GM19438 (cell line): ENCODE data around the gene PRRT3.
"Not testable (repeated sequence)": the region's sequence is repeated elsewhere in the genome, so short reads cannot be mapped to it uniquely, and the experiment has no call there.

Experiments used
- ATAC-seq: cut with Tn5 transposase; IDR thresholded peaks from one replicate; pipeline ENCODE4 v1.9.1; 2021; ENCODE audit warnings: low read depth; ENCODE audit not compliant: unreplicated experiment

The PRRT3 gene

GRCh38 chr3:9900965-9901415, 51.2 kb downstream of the PRRT3 start:
- not testable (repeated sequence) for ATAC-seq

GRCh38 chr3:9899289-9899791, 52.9 kb downstream of the PRRT3 start:
- ATAC-seq = no peak

GRCh38 chr3:9898467-9899241, 53.6 kb downstream of the PRRT3 start:
- ATAC-seq = no peak

- ATAC-seq = peak; percentile 59
Observed at GRCh38 chr3:9897408-9898372, 54.5 kb downstream of the PRRT3 start.

DNA sequence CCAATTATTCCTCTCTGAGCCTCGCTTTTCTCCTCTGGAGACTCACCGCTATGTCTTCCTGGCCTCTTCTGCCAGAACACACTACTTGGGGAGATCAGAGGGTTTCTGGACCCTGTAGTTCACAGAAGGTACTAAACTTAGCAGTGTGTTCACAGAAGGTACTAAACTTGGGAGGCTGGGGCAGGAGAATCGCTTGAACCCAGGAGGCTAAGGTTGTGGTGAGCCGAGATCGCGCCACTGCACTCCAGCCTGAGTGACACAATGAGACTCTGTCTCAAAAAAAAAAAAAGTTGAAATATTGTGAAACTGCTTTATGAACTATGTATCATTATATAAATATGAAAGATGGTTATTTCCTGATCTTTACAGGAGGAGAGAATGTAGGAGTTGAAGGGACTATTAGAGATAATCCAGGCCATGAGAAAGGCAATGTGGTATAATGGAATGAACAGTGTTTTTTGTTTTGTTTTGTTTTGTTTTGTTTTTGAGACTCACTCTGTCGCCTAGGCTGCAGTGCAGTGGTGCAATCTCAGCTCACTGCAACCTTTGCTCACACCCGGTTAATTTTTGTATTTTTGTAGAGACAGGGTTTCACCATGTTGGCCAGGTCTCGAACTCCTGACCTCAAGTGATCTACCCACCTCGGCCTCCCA, 55.3 kb downstream of the PRRT3 start:
- not testable (repeated sequence) for ATAC-seq

DNA sequence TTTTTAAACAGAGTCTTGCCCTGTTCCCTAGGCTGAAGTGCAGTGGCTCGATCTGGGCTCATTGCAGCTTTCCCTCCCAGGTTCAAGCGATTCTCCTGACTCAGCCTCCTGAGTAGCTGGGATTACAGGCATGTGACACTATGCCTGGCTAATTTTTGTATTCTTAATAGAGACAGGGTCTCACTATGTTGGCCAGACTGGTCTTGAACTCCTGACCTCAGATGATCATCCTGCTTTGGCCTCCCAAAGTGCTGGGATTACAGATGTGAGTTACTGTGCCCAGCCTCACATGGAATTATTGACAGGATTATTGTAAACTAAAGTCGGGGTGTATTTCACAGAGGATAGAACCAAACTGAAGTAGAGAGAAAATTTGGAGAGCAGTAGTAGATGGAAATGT, 56.5 kb downstream of the PRRT3 start:
- ATAC-seq = not testable (repeated sequence)
